Measurements from ENCODE around the gene TNIP3. TPM values are rescaled to one million over a fixed set of nuclear protein-coding genes. Genes with fewer than 3 reads are reported as not detected.

The TNIP3 gene
- total and polyA plus RNA-seq, 2 of the 4 experiments (the other 2 are of a cell fraction) = 0.10 to 0.18 TPM

DNA sequence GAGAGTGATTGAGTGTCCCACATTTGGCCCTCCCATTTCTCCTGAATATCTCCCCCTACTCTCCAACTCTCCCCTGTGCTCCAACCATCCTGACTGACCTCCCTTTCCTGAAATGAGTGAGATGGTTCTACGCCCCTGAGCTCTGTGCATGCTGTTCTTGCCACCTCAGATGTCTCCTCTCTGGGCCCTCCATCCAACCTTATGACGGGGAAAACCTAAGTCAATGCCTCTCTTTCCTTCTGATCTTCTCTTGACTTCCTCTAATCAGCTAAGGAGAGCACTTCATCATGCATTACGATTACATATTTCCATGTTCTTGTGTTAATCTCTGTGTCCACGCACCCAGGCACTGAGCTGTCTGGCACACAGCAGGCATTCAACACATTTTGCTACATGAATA is 1.1 kb upstream of the TNIP3 start:
- H3K23ac ChIP-seq (ENCODE audit: low read depth, low read length) = no peak overlapping the region
- H3K56ac ChIP-seq (ENCODE audit: extremely low read depth, insufficient read depth, low read length) = no peak overlapping the region
- ChIA-PET CTCF (no interaction called here), POLR2A (ENCODE audit: unreplicated experiment) (no interaction called here)
- H3K4me3 ChIP-seq (ENCODE audit: insufficient read depth, low read depth, low read length) = no peak overlapping the region
- no peaks in the 10 kb centered on the region for H3K79me1 ChIP-seq (ENCODE audit: low read depth in 1 of 2, low read length in 2 of 2)
- H2BK5ac ChIP-seq (ENCODE audit: low read depth, low read length, poor library complexity, severe bottlenecking) = no peak overlapping the region
- H4K5ac ChIP-seq (ENCODE audit: low read depth, low read length) = no peak overlapping the region
- no peak for TF ChIP-seq BHLHE40 (IDR thresholded peaks at IDR 0.05; ENCODE audit: low read depth, low read length)
- TF ChIP-seq MXI1 (IDR thresholded peaks at IDR 0.05; ENCODE audit: borderline replicate concordance, low read depth, low read length) = no peak
- TF ChIP-seq, protein P1, sequence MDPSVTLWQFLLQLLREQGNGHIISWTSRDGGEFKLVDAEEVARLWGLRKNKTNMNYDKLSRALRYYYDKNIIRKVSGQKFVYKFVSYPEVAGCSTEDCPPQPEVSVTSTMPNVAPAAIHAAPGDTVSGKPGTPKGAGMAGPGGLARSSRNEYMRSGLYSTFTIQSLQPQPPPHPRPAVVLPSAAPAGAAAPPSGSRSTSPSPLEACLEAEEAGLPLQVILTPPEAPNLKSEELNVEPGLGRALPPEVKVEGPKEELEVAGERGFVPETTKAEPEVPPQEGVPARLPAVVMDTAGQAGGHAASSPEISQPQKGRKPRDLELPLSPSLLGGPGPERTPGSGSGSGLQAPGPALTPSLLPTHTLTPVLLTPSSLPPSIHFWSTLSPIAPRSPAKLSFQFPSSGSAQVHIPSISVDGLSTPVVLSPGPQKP (IDR thresholded peaks at IDR 0.05; ENCODE audit: borderline replicate concordance, low read depth, low read length) = no peak
- no peak for TF ChIP-seq CHD1 (IDR thresholded peaks at IDR 0.05; ENCODE audit: low read depth, low read length)
- TF ChIP-seq NFE2L2 (IDR thresholded peaks at IDR 0.05; ENCODE audit: low read depth, low read length) = no peak
- intact Hi-C loops (cut with micrococcal nuclease) (no loop called here), in situ Hi-C loops (cut with MboI; ENCODE audit: low sequenced_read_pairs) (no loop called here), dilution Hi-C loops (cut with HindIII; ENCODE audit: low sequenced_read_pairs, unreplicated experiment) (no loop called here)
- no peak overlapping the region for H2AK5ac ChIP-seq (ENCODE audit: low read depth, low read length)
- no peak overlapping the region for H2BK20ac ChIP-seq (ENCODE audit: low read depth, low read length)
- H3K9ac ChIP-seq (ENCODE audit: low read depth, low read length) = no peak overlapping the region
- no peaks in the 10 kb centered on the region for H3K9me3 ChIP-seq (ENCODE audit: control insufficient read depth, insufficient read depth, low read length)
- H2AK9ac ChIP-seq (replicated peaks; ENCODE audit: low read depth, low read length, poor library complexity) = no peak overlapping the region
- H2AFZ ChIP-seq (replicated peaks; ENCODE audit: low read length, poor library complexity) = no peak overlapping the region
- no peaks in the 10 kb centered on the region for H3K27me3 ChIP-seq (ENCODE audit: control insufficient read depth, insufficient read depth, low read length)
- no peak overlapping the region for H2BK120ac ChIP-seq (ENCODE audit: low read depth, low read length)
- no peaks in the 10 kb centered on the region for H4K20me1 ChIP-seq (ENCODE audit: insufficient read depth, low read length)
- BruUV-seq (replicated peaks) = no TSS peak
- H3K27ac ChIP-seq (ENCODE audit: insufficient read depth, low read length) = no peak overlapping the region
- H3K14ac ChIP-seq (replicated peaks; ENCODE audit: low read depth, low read length) = no peak overlapping the region
- no peak for DNase-seq
- no peak overlapping the region for H4K8ac ChIP-seq (ENCODE audit: low read depth in 2 of 2, low read length in 2 of 2)
- ATAC-seq (ENCODE audit: low read depth) = no peak
- H3K4me2 ChIP-seq (ENCODE audit: low read depth, low read length) = no peak overlapping the region
- H2BK15ac ChIP-seq (ENCODE audit: low read depth, low read length) = no peak overlapping the region
- H3K4ac ChIP-seq (ENCODE audit: low read depth, low read length) = no peak overlapping the region
- H3K18ac ChIP-seq (ENCODE audit: low read depth, low read length) = no peak overlapping the region
- H3K36me3 ChIP-seq (ENCODE audit: control insufficient read depth, insufficient read depth, low read length) = no peaks in the 10 kb centered on the region
- WGBS, 2 experiments (ENCODE audit: extremely low coverage in 2 of 2, insufficient read length in 1 of 2) = 86% methylated on average over 1 of the region's 4 CpGs; no CpG with 5 or more reads in 1 of the 2 experiments
- no peaks in the 10 kb centered on the region for H3K4me1 ChIP-seq (ENCODE audit: control insufficient read depth, insufficient read depth, low read length)
- H3K9me1 ChIP-seq (ENCODE audit: insufficient read depth, low read length) = no peaks in the 10 kb centered on the region
- no peak overlapping the region for H4K91ac ChIP-seq (ENCODE audit: insufficient read depth, low read depth, low read length)
